ENCODE data around the gene FKBP4. TPM values are rescaled to one million over a fixed set of nuclear protein-coding genes. Genes with fewer than 3 reads are reported as not detected.

Gene FKBP4
- total RNA-seq, 1 donor from 2014 or later = 34.9 TPM

DNA sequence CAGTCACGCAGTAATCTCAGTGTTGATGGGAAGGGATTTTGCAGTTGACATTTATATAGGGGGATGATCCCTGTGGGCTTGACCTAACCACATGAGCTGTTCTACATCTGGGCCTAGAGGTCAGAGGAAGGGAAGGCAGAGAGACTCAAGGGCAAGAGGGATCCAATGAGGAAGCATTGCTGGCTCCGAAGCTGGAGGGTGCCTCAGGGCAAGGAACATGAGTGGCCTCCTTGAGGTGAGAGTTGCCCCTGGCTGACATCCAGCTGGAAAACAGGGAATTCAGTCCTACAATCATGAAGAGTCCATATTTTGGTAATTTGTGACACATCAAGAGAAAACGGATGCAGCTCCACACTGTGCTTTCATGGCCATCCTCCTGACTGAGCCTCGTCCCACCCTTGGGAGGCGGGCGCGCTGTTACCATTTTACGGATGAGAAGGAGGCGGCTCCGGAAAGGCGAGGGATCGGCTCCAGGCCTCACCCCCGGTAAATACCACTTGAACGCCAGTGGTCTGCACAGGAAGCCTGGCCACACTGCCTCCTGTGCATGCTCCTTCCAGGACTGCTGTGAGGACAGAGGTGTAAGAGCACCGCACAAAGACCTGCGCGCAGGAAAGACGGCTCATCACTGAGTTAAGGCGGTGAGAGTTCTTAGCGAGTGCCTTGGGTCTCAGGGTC, 18.5 kb upstream of the FKBP4 start:
- DNase-seq (ENCODE audit: extremely low read depth, low read depth, low spot score) = no peak

DNA sequence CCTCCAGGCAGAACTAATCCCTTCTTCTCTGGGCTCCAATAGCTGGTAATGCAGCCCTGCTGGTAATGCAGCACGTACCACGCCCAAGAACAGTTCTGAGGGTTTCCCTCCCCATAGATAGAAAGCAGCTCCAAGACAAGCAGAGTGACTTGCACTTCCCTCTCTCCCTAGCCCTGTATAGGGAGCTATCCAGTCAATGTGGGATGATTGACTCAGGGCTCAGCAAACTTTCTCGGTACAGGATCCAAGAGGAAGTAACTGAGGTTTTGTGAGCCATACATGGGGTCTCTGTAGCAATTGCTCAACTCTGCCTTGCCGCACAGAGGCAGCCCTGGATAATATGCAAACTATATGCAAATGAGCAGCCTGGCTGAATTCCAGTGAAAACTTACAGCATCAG, 15.5 kb upstream of the FKBP4 start:
- DNase-seq (ENCODE audit: extremely low read depth, low read depth, low spot score) = no peak

DNA sequence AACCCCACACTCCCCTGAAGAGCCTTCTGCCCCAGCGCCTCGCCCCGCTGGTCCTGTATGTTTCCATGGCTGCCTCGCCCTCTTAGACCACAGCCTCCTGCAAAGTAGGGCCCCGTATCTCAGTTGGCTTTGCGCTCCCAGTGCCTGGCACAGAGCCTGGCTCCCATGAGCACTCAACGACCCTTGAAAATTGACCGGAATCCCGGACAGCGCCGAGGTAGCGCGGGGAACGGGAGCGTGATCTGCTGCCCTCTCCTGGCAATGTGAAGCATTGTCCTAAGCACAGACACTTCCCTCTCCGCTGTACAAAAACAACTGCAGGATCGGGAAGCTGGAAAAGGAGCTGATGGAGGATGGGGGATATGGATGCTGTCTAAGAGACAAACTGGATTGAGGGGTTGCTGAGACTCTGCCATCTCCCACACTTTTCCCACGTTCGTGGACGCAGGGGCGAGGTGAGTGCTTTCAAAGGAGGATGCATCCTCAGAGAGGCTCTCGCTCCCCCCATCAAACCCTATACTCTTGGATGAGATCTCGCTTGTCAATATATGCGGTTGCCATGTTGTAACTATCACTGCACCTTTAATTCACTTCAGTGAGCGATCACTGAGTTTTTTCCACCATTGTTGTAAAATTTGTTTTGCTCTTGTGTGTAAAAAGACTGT, 10.7 kb upstream of the FKBP4 start:
- DNase-seq (ENCODE audit: extremely low read depth, low read depth, low spot score) = no peak

DNA sequence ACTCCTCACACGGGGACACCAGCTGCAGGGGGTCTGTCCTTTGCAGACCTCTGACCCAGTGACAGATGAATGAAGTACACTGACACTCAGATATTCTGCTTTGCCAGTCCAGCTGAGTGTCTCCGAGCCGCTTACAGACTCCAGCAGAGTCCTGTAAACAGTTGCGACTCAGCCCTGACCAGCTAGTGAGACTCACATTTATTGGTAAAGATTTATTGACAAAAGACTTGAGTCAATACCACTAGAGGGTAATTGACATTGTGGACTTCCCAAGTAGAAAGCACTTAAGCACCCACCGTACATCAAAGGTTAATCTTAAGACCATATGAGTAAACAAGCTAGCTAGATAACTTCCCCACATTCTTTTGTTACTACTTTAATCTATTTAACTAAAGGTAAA, 9.8 kb upstream of the FKBP4 start:
- no peak for DNase-seq (ENCODE audit: extremely low read depth, low read depth, low spot score)

GRCh38 chr12:2791089-2791488, 3.7 kb upstream of the FKBP4 start:
- DNase-seq (ENCODE audit: extremely low read depth, low read depth, low spot score) = no peak

- no peak for DNase-seq (ENCODE audit: extremely low read depth, low read depth, low spot score)
These were observed 1.9 kb upstream of the FKBP4 start for GRCh38 chr12:2792671-2793500.

GRCh38 chr12:2793561-2793960, 1.2 kb upstream of the FKBP4 start:
- DNase-seq (ENCODE audit: extremely low read depth, low read depth, low spot score) = no peak

DNA sequence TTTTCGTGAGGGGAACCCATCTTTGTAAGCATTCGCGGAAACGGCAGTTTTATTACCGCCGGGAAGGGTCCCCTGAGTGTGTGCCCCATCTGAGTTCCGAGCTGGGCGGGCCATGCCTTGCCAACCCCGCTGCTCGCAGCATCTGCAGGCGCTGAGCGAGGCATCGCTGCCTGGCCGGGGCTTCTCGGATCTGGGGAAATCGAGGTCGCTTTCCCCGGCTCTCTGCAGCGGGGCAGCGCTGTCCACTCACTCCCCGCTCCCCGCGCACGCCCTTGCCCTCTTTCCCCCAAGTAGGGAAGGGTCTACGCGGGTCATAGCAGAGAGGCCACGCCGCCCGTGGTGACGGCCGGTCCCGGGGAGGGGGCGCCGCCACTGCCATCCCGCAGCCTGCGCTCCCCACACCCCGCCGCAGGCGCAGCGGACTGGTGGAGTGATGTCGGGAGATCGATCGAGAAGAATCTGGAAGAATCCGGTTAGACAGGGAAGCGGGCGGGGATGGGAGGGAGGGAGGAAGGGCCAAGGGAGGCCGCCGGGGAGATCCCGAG, 507 bp upstream of the FKBP4 start:
- DNase-seq (ENCODE audit: extremely low read depth, low read depth, low spot score) = no peak

GRCh38 chr12:2795291-2796186, 769 bp downstream of the FKBP4 start:
- DNase-seq (ENCODE audit: extremely low read depth, low read depth, low spot score) = no peak

GRCh38 chr12:2796187-2796666, 1.5 kb downstream of the FKBP4 start:
- no peak for DNase-seq (ENCODE audit: extremely low read depth, low read depth, low spot score)

DNA sequence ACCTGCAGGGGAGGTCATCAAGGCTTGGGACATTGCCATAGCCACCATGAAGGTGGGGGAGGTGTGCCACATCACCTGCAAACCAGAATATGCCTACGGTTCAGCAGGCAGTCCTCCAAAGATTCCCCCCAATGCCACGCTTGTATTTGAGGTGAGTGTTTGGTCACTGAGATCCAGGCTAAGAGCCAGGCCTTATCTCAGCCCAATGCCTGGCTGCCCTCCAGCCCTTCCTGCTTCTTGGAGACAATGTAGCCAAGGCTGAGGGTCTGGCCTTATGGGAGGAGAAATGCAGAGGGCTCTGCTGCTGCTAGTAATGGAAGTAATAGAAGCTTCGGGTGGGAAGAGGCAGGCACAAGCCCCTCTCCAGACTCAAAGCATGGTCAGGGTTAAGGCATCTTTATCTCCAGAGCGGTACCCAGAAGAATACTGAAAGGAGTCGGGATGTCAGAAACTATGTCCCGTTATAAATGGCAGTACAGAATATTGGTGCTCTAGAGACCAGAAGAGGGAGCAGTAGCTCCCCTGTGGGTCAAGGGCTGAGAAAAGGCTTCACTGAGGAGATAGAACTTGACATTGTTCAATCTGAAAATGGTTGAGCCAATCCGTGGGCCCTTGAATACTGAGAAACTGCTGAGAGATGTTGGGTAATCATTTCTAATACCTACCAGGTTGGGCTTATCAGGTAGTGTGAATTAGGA, 3.1 kb downstream of the FKBP4 start:
- no peak for DNase-seq (ENCODE audit: extremely low read depth, low read depth, low spot score)

DNA sequence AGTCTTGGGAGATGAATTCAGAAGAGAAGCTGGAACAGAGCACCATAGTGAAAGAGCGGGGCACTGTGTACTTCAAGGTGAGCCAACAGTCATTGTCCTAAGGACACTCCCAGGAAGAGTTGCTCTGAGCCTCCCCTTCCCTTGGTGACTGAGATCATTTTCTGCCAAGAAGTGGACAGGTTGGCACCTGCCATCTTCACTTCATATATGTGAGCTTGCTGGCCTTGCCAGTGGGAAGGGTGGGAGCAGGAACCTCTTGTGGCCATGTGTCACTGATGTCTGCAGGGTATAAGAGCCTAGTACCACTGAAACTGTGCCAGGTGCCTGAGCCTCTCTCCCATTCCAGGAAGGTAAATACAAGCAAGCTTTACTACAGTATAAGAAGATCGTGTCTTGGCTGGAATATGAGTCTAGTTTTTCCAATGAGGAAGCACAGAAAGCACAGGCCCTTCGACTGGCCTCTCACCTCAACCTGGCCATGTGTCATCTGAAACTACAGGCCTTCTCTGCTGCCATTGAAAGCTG, 5.3 kb downstream of the FKBP4 start:
- DNase-seq (ENCODE audit: extremely low read depth, low read depth, low spot score) = no peak

GRCh38 chr12:2801044-2801783, 6.4 kb downstream of the FKBP4 start:
- DNase-seq (ENCODE audit: extremely low read depth, low read depth, low spot score) = no peak

DNA sequence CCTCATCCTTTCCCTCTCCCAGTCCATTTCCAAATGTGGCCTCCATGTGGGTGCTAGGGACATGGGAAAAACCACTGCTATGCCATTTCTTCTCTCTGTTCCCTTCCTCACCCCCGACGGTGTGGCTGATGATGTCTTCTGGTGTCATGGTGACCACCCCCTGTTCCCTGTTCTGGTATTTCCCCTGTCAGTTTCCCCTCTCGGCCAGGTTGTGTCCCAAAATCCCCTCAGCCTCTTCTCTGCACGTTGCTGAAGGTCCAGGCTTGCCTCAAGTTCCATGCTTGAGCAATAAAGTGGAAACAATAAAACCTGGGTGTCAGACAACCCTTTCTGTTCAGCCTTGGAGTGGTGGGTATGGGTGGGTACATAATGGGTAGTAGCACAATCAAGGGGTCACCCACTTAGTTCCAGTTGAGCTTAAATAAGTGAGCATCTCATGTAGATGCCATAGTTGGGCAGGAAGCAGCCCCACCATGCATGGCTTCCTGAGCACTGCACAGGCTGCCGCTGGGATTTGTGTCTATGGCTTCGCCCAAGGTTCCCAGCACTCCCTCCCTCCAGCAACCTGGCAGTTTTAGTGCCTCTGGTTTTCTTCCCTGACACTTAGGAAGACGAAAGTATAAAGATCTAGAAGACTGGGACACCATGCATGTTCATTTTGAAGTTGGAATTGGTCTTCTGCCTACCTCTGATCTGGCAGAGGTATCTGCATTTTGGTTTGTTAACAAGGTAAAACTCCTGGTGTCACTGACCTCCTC, 9.0 kb downstream of the FKBP4 start:
- DNase-seq (ENCODE audit: extremely low read depth, low read depth, low spot score) = no peak

- DNase-seq (ENCODE audit: extremely low read depth, low read depth, low spot score) = no peak
These were observed 9.8 kb downstream of the FKBP4 start for GRCh38 chr12:2804393-2805142.

- no peak for DNase-seq (ENCODE audit: extremely low read depth, low read depth, low spot score)
These were observed 10.4 kb downstream of the FKBP4 start for GRCh38 chr12:2805143-2805520.

GRCh38 chr12:2806700-2807099, 11.9 kb downstream of the FKBP4 start:
- no peak for DNase-seq (ENCODE audit: extremely low read depth, low read depth, low spot score)

Data from glomerular endothelial cell (primary cell).